Measurements from ENCODE around the gene GPR31. TPM values are rescaled to one million over a fixed set of nuclear protein-coding genes. Genes with fewer than 3 reads are reported as not detected.
"Not testable (repeated sequence)": the region's sequence is repeated elsewhere in the genome, so short reads cannot be mapped to it uniquely, and the experiment has no call there.

The GPR31 gene
- polyA plus RNA-seq, 2 of the 4 experiments (the other 2 are of a cell fraction), result not detected

GRCh38 chr6:167200806-167201205 lies 43.0 kb upstream of the GPR31 start (continued):
- TF ChIP-seq REST (IDR thresholded peaks at IDR 0.05), result no peak
- no peak for TF ChIP-seq JUN (IDR thresholded peaks at IDR 0.05)
- TF ChIP-seq TP53 (CRISPR knock-in tag; IDR thresholded peaks at IDR 0.05), result no peak
- TF ChIP-seq ATOH8 (CRISPR knock-in tag; IDR thresholded peaks at IDR 0.05; ENCODE audit: low read depth), result no peak
- TF ChIP-seq SREBF2 (IDR thresholded peaks at IDR 0.05), result no peak
- TF ChIP-seq RFX5 (IDR thresholded peaks at IDR 0.05), result no peak
- no peak for TF ChIP-seq BCL3 (IDR thresholded peaks at IDR 0.05)

GRCh38 chr6:167195941-167196610 lies 38.3 kb upstream of the GPR31 start:
- WGBS (ENCODE audit: missing lambda C conversion rate), result 47% methylated on average over 12 of the region's 21 CpGs
- ATAC-seq; H3K4me1 ChIP-seq; H3K27ac ChIP-seq; DNase-seq (ENCODE audit: low read depth in 1 of 2, low spot score in 1 of 2); FAIRE-seq; H3K4me2 ChIP-seq; H3K4me3 ChIP-seq; POLR2A ChIA-PET; H3K9me3 ChIP-seq; CTCF ChIA-PET: not testable (repeated sequence)

GRCh38 chr6:167193515-167194125 lies 35.8 kb upstream of the GPR31 start:
- WGBS (ENCODE audit: missing lambda C conversion rate), result 77% methylated on average over 6 of the region's 6 CpGs
- H3K4me2 ChIP-seq; H3K27ac ChIP-seq; POLR2A ChIA-PET; H3K4me1 ChIP-seq; H3K4me3 ChIP-seq; H3K9me3 ChIP-seq; CTCF ChIA-PET; ATAC-seq; DNase-seq (ENCODE audit: low read depth in 1 of 2, low spot score in 1 of 2); FAIRE-seq: not testable (repeated sequence)

GRCh38 chr6:167191043-167191583 lies 33.3 kb upstream of the GPR31 start:
- ATAC-seq; POLR2A ChIA-PET; H3K4me2 ChIP-seq; H3K4me3 ChIP-seq; DNase-seq (ENCODE audit: low read depth in 1 of 2, low spot score in 1 of 2); H3K4me1 ChIP-seq; H3K9me3 ChIP-seq; H3K27ac ChIP-seq; FAIRE-seq: not testable (repeated sequence)
- peak; percentile 8 for TF ChIP-seq MAFK (IDR thresholded peaks at IDR 0.05; ENCODE audit: partially characterized antibody)
- CTCF ChIA-PET, result interaction anchor here (1.2 kb wide), 1 partner anchor 160 kb away, joined by 4 read pairs; no protein-coding TSS in a partner anchor
- 75% methylated on average over 8 of the region's 8 CpGs for WGBS (ENCODE audit: missing lambda C conversion rate)

- DNase-seq (ENCODE audit: low read depth in 1 of 2, low spot score in 1 of 2); H3K27ac ChIP-seq; H3K4me2 ChIP-seq; CTCF ChIA-PET; POLR2A ChIA-PET; H3K9me3 ChIP-seq; H3K4me1 ChIP-seq; ATAC-seq; H3K4me3 ChIP-seq; FAIRE-seq: not testable (repeated sequence)
- 75% methylated on average over 5 of the region's 9 CpGs for WGBS (ENCODE audit: missing lambda C conversion rate)
Measured at GRCh38 chr6:167187275-167187674, 29.5 kb upstream of the GPR31 start.

- H3K9me3 ChIP-seq; CTCF ChIA-PET; H3K4me3 ChIP-seq; H3K4me2 ChIP-seq; H3K27ac ChIP-seq; ATAC-seq; H3K4me1 ChIP-seq; POLR2A ChIA-PET; FAIRE-seq; DNase-seq (ENCODE audit: low read depth in 1 of 2, low spot score in 1 of 2): not testable (repeated sequence)
- WGBS (ENCODE audit: missing lambda C conversion rate), result 54% methylated on average over 2 of the region's 3 CpGs
Measured at GRCh38 chr6:167185101-167185500, 27.3 kb upstream of the GPR31 start.

Data from A549 (cell line).